GM12878 (cell line): ENCODE results near the gene CLMP. TPM values are rescaled to one million over a fixed set of nuclear protein-coding genes. Genes with fewer than 3 reads are reported as not detected.

Experiments
- ATAC-seq: fragments of 200-7000 bp; cut with Tn5 transposase; 3 replicates; pipeline ENCODE4 v1.9.1; 2020; ENCODE audit warnings: mild to moderate bottlenecking, moderate library complexity
- BruUV-seq: library from RNA; stranded (reverse); fragments of 400-500 nt; replicated peaks from 2 replicates; lab custom pipeline; 2021; lab: Mats Ljungman, UMichigan
- CTCF ChIA-PET: fragments of 300-600 bp; sonication (Branson Sonifier 250); formaldehyde crosslinking; extraction: SDS; loops from one replicate; lab custom pipeline; 2021; ENCODE audit warnings: inconsistent platforms; lab: Yijun Ruan, JAX
- POLR2A ChIA-PET: fragments of 350-600 bp; formaldehyde crosslinking; extraction: SDS; loops from one replicate; lab custom pipeline; 2021; ENCODE audit warnings: inconsistent platforms; lab: Charles Lee
- RAD21 ChIA-PET: fragments of 300-600 bp; sonication (Branson Sonifier 250); formaldehyde crosslinking; loops from one replicate; lab custom pipeline; 2023; ENCODE audit warnings: antibody characterized with exemption; ENCODE audit not compliant: unreplicated experiment; lab: Charles Lee
- SMC1A ChIA-PET: fragments of 300-600 bp; sonication (Branson Sonifier 250); formaldehyde crosslinking; loops from one replicate; lab custom pipeline; 2023; ENCODE audit not compliant: unreplicated experiment, uncharacterized antibody; lab: Charles Lee
- DNase-seq: peaks from one replicate; pipeline ENCODE4 v3.0.0-alpha.2; 2011; ENCODE audit warnings: low read depth, low spot score
- FAIRE-seq: peaks from 3 replicates; lab custom pipeline; 2011; peaks lifted over from hg19 to GRCh38; lab: Jason Lieb, UNC
- H2AFZ ChIP-seq: 2 replicates; pipeline ENCODE4 v1.6.0; 2011; ENCODE audit warnings: low read depth, low read length, control low read depth; ENCODE audit not compliant: control insufficient read depth
- H3K27ac ChIP-seq: 2 replicates; pipeline ENCODE4 v1.5.1; 2011; ENCODE audit warnings: control low read depth; ENCODE audit not compliant: control insufficient read depth, insufficient read depth
- H3K27me3 ChIP-seq, 2 experiments: replicated peaks in 1 of 2; 2 replicates each; pipeline versions ENCODE4 v1.6.0 to v1.6.1; 2011; ENCODE audit warnings: low read length in 1 of 2; ENCODE audit not compliant: control insufficient read depth in 2 of 2, insufficient read depth in 2 of 2
- H3K36me3 ChIP-seq, 2 experiments: 2 replicates each; pipeline ENCODE4 v1.5.1; 2011; ENCODE audit warnings: low read length in 1 of 2; ENCODE audit not compliant: control insufficient read depth in 2 of 2, insufficient read depth in 2 of 2
- H3K4me1 ChIP-seq: 2 replicates; pipeline ENCODE4 v1.6.1; 2011; ENCODE audit warnings: mild to moderate bottlenecking, low read length, moderate library complexity, mixed read lengths; ENCODE audit not compliant: control insufficient read depth, insufficient read depth
- H3K4me2 ChIP-seq: 2 replicates; pipeline ENCODE4 v1.6.0; 2011; ENCODE audit warnings: control low read depth; ENCODE audit not compliant: control insufficient read depth, insufficient read depth
- H3K4me3 ChIP-seq: fragments of 200-600 bp; sonication (generic); 2 replicates; pipeline ENCODE4 v1.5.1; 2016
- H3K79me2 ChIP-seq: 2 replicates; pipeline ENCODE4 v1.6.0; 2011; ENCODE audit warnings: low read length; ENCODE audit not compliant: control insufficient read depth, insufficient read depth
- H3K9ac ChIP-seq: 2 replicates; pipeline ENCODE4 v1.8.0; 2011; ENCODE audit warnings: low read length, control low read depth, mixed read lengths; ENCODE audit not compliant: control insufficient read depth, insufficient read depth
- H3K9me3 ChIP-seq: replicated peaks from 3 replicates; pipeline ENCODE4 v1.5.1; 2011; ENCODE audit warnings: mild to moderate bottlenecking, low read length; ENCODE audit not compliant: control insufficient read depth, insufficient read depth
- H4K20me1 ChIP-seq: 2 replicates; pipeline ENCODE4 v1.6.0; 2011; ENCODE audit not compliant: control insufficient read depth, insufficient read depth
- BHLHE40 ChIP-seq, 2 experiments: fragments of 450-650 bp in 1 of 2; IDR thresholded peaks; 2 replicates each; pipeline ENCODE4 v1.6.1; 2011 to 2017; ENCODE audit warnings: low read depth in 2 of 2, borderline replicate concordance in 1 of 2, improper control_type of control experiment in 1 of 2, low read length in 1 of 2, mild to moderate bottlenecking in 1 of 2
- EGR1 ChIP-seq, 2 experiments: IDR thresholded peaks; 1 replicate in 1 of 2; 2 replicates in 1 of 2; pipeline ENCODE4 v1.6.1; 2011 to 2012; ENCODE audit warnings: low read depth in 2 of 2, low read length in 2 of 2, borderline replicate concordance in 1 of 2, mild to moderate bottlenecking in 1 of 2, moderate library complexity in 1 of 2
- HCFC1 ChIP-seq: fragments of 150-350 bp; IDR thresholded peaks from 2 replicates; pipeline ENCODE4 v1.6.1; 2014; ENCODE audit warnings: low read length
- MEF2A ChIP-seq: IDR thresholded peaks from 2 replicates; pipeline ENCODE4 v1.6.1; 2011; ENCODE audit warnings: low read depth, mild to moderate bottlenecking, low read length, moderate library complexity; ENCODE audit not compliant: insufficient read depth
- NBN ChIP-seq: fragments of 450-650 bp; IDR thresholded peaks from 2 replicates; pipeline ENCODE4 v1.6.1; 2016
- TCF7 ChIP-seq: IDR thresholded peaks from 2 replicates; pipeline ENCODE4 v1.6.1; 2014; ENCODE audit warnings: antibody characterized with exemption, borderline replicate concordance
- WRNIP1 ChIP-seq: IDR thresholded peaks from 2 replicates; pipeline ENCODE4 v1.6.1; 2011; ENCODE audit warnings: low read depth, low read length, improper control_type of control experiment, borderline replicate concordance
- YY1 ChIP-seq: IDR thresholded peaks from 2 replicates; pipeline ENCODE4 v1.6.1; 2011; ENCODE audit warnings: low read depth, mild to moderate bottlenecking, low read length
- ZNF207 ChIP-seq: fragments of 450-650 bp; IDR thresholded peaks from 2 replicates; pipeline ENCODE4 v1.6.1; 2014; ENCODE audit warnings: antibody characterized with exemption, mild to moderate bottlenecking, borderline replicate concordance
- WGBS: methylation state at CpG from one replicate; pipeline ENCODE4 v1.1.6; 2016; ENCODE audit warnings: low lambda C conversion rate; ENCODE audit not compliant: insufficient replicate concordance, insufficient coverage; ENCODE audit errors: missing lambda C conversion rate; 5-methylcytosine and 5-hydroxymethylcytosine counted together
- in situ Hi-C: fragments of 300-500 bp; cut with MboI; formaldehyde crosslinking; loops from 9 replicates; pipeline ENCODE4 v1.14.3; 2018; ENCODE audit warnings: mixed read lengths
- intact Hi-C: fragments of 100-400 bp; cut with micrococcal nuclease; formaldehyde crosslinking; loops from one replicate; pipeline ENCODE4 v1.14.2; 2022; ENCODE audit not compliant: unreplicated experiment
- polyA plus RNA-seq, 11 experiments: library from polyadenylated mRNA; depleted of rRNA in 4 of 11; unstranded in 6 of 11; stranded (reverse) in 5 of 11; fragments of >200 nt; fragmentation: Nextera tagmentation in 4 of 11; fragmentation: Illumina TruSeq in 1 of 11; extraction: Ambion mirVana in 4 of 11; extraction: Trizol in 1 of 11; gene quantifications; 1 replicate in 1 of 11; 2 replicates in 10 of 11; pipeline versions ENCODE4 v1.2.1 to v1.2.3, GENCODE V29; 2011 to 2016; ENCODE audit warnings: inconsistent platforms in 2 of 11, missing spikeins in 2 of 11, low read depth in 1 of 11
- total RNA-seq, 4 experiments: library from RNA; depleted of rRNA in 3 of 4; stranded (reverse); fragments of >200 nt in 3 of 4; fragmentation: Illumina TruSeq in 1 of 4; extraction: Trizol in 1 of 4; gene quantifications; 2 replicates each; pipeline versions ENCODE4 v1.2.1 to v1.2.3, GENCODE V29; 2013 to 2021
- TF ChIP-seq, protein P1 (sequence below): IDR thresholded peaks from 2 replicates; pipeline ENCODE4 v1.6.1; 2012; ENCODE audit warnings: low read depth, low read length, improper control_type of control experiment
- TF ChIP-seq, protein P2 (sequence below): IDR thresholded peaks from 2 replicates; pipeline ENCODE4 v1.6.1; 2012; ENCODE audit warnings: improper control_type of control experiment, low read depth, low read length; ENCODE audit not compliant: insufficient replicate concordance
- TF ChIP-seq, protein P3 (sequence below): fragments of 450-650 bp; IDR thresholded peaks from 2 replicates; pipeline ENCODE4 v1.6.1; 2016; ENCODE audit warnings: mild to moderate bottlenecking, moderate library complexity, borderline replicate concordance

CLMP gene
- total and polyA plus RNA-seq, 10 of the 15 experiments (the other 5 are each of a cell fraction or from before 2014, with no cell fraction given), result 0.01 to 0.71 (median 0.20) TPM; not detected in 4

DNA sequence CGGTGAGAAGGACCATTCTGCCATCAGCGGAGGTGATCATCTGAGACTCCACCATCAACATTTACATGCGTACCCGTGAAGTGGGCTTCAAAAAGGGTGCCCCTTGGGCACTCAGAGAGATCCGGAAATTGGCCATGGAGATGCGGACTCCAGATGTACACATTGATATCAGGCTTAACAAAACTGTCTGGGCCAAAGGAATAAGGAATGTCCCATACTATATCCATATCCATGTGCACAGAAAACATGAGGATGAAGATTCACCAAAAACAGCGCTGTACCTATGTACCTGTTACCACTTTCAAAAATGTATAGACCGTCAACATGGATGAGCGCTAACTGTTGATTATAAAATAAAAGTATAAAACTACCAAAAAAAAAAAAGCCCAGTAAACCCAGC lies 143.9 kb downstream of the CLMP start:
- no peak overlapping the region for H3K4me3 ChIP-seq
- ChIA-PET POLR2A (no interaction called here), CTCF (interaction anchor here (0.8 to 11.6 kb wide), 3 partner anchors 16 to 192 kb away, joined by 3 to 387 read pairs (median 3); no protein-coding TSS in a partner anchor), RAD21 (no interaction called here), SMC1A (interaction anchor here (8.1 to 9.0 kb wide), 2 partner anchors 27 to 188 kb away, joined by 119 to 159 read pairs; no protein-coding TSS in a partner anchor)
- WGBS, result 97% methylated on average over 9 of the region's 9 CpGs
- H3K4me1 ChIP-seq, result no peaks in the 10 kb centered on the region; the same call in 1 of the 2 replicates
- FAIRE-seq (no peak), ATAC-seq (no peak), DNase-seq (no peak)
- no peak overlapping the region for H3K9ac ChIP-seq
- no peak overlapping the region for H3K4me2 ChIP-seq
- BruUV-seq, result no TSS peak
- H3K79me2 ChIP-seq, result no peaks in the 10 kb centered on the region
- in situ Hi-C loops (loop anchor here (25.0 kb wide), 1 partner anchor 1589 kb away; the partner anchor contains the start of genes SORL1 and SORL1-AS1), intact Hi-C loops (no loop called here)
- no peaks in the 10 kb centered on the region for H3K27me3 ChIP-seq
- H3K27ac ChIP-seq, result no peak overlapping the region
- no peak overlapping the region for H2AFZ ChIP-seq
- no peaks in the 10 kb centered on the region for H4K20me1 ChIP-seq
- no peaks in the 10 kb centered on the region for H3K9me3 ChIP-seq
- H3K36me3 ChIP-seq, result peaks cover 1 to 3% of the 10 kb centered on the region in 2 experiments; a peak in 3 of 4 replicates
- TF ChIP-seq WRNIP1 (no peak), ZNF207 (no peak), TCF7 (no peak), NBN (no peak), HCFC1 (no peak), MEF2A (no peak), BHLHE40 (IDR thresholded peaks at IDR 0.05; ENCODE audit: borderline replicate concordance in 1 of 2, low read depth in 2 of 2, low read length in 1 of 2) (no peak), YY1 (no peak), EGR1 (IDR thresholded peaks at IDR 0.05; ENCODE audit: borderline replicate concordance in 1 of 2, low read depth in 2 of 2, low read length in 2 of 2) (no peak)
- TF ChIP-seq, protein P1, sequence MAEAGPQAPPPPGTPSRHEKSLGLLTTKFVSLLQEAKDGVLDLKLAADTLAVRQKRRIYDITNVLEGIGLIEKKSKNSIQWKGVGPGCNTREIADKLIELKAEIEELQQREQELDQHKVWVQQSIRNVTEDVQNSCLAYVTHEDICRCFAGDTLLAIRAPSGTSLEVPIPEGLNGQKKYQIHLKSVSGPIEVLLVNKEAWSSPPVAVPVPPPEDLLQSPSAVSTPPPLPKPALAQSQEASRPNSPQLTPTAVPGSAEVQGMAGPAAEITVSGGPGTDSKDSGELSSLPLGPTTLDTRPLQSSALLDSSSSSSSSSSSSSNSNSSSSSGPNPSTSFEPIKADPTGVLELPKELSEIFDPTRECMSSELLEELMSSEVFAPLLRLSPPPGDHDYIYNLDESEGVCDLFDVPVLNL, result no peak
- TF ChIP-seq, protein P2, sequence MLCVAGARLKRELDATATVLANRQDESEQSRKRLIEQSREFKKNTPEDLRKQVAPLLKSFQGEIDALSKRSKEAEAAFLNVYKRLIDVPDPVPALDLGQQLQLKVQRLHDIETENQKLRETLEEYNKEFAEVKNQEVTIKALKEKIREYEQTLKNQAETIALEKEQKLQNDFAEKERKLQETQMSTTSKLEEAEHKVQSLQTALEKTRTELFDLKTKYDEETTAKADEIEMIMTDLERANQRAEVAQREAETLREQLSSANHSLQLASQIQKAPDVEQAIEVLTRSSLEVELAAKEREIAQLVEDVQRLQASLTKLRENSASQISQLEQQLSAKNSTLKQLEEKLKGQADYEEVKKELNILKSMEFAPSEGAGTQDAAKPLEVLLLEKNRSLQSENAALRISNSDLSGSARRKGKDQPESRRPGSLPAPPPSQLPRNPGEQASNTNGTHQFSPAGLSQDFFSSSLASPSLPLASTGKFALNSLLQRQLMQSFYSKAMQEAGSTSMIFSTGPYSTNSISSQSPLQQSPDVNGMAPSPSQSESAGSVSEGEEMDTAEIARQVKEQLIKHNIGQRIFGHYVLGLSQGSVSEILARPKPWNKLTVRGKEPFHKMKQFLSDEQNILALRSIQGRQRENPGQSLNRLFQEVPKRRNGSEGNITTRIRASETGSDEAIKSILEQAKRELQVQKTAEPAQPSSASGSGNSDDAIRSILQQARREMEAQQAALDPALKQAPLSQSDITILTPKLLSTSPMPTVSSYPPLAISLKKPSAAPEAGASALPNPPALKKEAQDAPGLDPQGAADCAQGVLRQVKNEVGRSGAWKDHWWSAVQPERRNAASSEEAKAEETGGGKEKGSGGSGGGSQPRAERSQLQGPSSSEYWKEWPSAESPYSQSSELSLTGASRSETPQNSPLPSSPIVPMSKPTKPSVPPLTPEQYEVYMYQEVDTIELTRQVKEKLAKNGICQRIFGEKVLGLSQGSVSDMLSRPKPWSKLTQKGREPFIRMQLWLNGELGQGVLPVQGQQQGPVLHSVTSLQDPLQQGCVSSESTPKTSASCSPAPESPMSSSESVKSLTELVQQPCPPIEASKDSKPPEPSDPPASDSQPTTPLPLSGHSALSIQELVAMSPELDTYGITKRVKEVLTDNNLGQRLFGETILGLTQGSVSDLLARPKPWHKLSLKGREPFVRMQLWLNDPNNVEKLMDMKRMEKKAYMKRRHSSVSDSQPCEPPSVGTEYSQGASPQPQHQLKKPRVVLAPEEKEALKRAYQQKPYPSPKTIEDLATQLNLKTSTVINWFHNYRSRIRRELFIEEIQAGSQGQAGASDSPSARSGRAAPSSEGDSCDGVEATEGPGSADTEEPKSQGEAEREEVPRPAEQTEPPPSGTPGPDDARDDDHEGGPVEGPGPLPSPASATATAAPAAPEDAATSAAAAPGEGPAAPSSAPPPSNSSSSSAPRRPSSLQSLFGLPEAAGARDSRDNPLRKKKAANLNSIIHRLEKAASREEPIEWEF, result no peak
- TF ChIP-seq, protein P3, sequence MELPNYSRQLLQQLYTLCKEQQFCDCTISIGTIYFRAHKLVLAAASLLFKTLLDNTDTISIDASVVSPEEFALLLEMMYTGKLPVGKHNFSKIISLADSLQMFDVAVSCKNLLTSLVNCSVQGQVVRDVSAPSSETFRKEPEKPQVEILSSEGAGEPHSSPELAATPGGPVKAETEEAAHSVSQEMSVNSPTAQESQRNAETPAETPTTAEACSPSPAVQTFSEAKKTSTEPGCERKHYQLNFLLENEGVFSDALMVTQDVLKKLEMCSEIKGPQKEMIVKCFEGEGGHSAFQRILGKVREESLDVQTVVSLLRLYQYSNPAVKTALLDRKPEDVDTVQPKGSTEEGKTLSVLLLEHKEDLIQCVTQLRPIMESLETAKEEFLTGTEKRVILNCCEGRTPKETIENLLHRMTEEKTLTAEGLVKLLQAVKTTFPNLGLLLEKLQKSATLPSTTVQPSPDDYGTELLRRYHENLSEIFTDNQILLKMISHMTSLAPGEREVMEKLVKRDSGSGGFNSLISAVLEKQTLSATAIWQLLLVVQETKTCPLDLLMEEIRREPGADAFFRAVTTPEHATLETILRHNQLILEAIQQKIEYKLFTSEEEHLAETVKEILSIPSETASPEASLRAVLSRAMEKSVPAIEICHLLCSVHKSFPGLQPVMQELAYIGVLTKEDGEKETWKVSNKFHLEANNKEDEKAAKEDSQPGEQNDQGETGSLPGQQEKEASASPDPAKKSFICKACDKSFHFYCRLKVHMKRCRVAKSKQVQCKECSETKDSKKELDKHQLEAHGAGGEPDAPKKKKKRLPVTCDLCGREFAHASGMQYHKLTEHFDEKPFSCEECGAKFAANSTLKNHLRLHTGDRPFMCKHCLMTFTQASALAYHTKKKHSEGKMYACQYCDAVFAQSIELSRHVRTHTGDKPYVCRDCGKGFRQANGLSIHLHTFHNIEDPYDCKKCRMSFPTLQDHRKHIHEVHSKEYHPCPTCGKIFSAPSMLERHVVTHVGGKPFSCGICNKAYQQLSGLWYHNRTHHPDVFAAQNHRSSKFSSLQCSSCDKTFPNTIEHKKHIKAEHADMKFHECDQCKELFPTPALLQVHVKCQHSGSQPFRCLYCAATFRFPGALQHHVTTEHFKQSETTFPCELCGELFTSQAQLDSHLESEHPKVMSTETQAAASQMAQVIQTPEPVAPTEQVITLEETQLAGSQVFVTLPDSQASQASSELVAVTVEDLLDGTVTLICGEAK, result no peak
